GM18868 (cell line): ENCODE measurements around the gene ATP10A.

ENCODE experiments used
- ATAC-seq: cut with Tn5 transposase; IDR thresholded peaks from one replicate; pipeline ENCODE4 v1.9.1; 2021; ENCODE audit warnings: mild to moderate bottlenecking, moderate library complexity; ENCODE audit not compliant: unreplicated experiment

ATP10A gene

DNA sequence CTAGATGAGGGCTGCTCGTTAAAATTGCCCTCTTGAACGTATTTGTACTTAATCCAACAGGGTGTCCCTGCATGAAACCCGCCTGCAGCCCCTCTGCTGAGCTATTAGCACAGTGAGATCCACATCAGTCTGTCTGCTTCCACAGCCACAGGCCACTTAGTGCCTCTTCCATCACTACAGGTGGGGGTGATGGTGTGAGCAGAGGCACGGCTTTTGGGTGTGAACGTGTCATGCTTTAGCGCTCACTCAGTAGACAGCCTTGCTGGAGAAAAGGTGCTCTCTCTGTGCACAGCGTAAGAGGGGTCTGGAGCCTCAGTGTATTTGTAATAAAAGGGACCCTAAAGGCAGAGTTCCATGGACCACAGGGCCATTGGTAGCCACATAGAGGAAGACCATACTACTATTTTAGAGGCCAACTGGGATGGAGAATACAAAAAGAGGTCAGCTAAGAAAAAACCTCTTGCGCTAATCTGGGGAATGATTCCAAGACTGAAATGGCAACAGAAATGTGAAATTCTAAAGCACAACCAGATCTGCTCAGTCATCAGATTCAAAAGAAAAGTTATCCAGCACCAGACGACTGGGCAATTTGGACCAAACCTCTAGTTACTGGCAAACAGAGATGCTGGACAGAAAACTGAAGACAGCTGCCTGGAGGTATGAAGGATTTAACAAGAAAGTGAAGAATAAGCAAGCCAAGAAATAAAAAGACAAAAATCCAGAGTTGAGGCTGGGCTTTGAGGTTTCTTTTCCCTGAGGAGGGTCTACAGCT is 120.2 kb downstream of the ATP10A start:
- no peak for ATAC-seq

DNA sequence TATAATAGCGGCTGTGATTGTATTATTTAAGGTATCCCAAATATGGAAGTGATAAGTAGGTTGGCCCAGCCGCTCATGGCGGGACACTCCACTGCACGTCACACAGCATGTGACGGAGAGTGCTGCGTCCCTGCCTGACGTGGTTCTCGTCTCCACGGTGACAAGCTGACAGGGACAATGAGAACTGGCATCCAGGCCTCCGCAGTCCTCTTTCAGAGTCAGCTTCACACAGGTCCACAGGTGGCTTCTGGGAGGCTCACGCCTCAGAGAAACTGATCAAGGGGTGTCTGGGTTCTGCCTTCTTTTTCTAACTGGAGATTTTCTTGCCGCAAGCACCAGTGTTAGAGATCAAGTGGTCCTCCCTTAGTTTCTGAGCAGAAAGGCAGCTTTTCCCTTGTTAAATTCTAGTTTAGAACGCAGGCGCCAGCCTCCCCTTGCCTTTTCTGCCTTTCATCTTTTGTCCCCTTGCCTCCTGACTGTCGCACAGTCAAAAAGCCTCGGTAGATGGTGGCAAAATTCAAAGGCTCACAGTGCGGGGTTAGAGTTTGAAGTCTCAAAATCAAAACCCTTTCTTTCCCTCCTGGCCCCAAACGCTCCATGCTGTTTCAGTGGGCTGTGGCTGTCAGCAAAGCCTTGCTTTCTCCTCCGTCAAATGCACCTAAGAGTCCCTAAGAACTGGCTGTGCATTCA is 120.9 kb downstream of the ATP10A start:
- ATAC-seq, result no peak

DNA sequence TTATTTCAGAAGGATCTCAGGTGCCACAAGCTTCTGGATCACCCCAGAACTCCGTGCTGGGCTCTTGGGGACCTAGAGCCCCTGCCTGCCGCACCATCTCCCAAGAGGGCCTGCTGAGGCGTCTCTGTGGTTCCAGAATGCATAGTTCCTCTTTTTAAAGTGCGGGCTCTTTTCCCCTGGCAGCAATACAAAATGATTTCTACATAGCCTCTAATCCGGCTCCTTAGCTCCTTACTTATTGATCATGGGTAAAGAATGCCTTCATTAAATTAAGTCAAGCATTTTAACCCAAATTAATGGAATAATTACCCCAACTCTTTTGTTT is 121.9 kb downstream of the ATP10A start:
- peak; percentile 67 for ATAC-seq

DNA sequence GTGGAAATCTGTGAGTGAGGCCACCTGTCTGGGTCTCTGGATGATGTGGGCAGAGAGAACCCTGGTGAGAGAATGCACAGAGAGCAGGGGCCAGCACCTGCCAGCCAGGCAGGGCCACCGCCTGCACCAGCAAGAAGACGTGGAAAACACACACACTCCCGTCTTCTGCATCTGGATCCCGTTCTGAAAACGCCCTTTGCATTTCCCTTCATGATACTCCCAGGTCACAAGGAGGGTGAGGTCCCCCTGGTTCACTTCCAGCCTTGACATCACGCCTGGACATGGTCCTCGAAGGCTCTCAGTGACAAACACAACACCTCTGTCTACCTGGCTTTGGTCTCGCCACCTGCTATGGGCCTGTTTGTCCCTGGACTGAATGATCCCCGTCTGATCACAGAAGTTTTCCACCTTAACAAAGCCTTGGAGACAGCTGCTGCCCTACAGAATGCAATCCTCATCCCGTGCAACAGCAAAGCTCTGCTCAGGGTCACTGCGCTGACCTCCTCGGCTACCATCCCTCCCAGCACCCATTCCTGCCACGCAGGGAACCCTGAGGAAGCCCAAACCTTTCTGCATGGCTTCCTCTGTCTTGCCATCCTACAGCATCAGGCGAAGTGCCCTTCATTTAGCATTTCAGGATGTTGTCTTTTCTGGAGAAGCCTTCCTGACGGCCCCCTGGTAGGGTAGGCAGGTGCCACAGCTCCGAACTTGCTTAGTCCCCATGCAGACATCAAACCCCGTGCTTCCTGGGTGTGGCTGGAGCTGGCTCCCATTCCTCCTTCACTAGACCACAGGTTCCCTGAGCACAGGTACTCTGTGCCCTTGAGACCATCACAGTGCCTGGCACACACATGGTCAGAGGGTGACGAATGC is 122.5 kb downstream of the ATP10A start:
- ATAC-seq, result peak; percentile 8

DNA sequence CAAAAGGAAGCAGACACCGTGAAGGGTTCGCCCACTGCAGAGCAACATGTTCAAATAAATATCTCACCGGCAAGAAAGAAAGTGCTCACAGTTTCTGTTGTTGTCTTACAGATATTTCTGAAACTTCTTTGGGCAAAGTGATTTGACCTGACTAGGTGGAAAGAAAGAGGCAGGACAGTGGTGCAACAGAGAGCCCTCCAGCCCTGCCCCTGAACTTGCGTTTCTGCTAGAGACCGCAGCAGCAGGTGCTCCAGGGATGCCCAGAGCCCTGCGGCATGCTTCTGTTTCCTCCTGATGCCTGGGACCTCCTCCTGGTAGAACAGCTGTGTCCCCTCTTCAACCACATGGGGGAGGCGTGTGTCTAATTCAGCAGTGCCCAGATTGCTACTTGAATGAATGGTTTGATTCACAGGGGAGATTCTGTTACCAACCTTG is 123.4 kb downstream of the ATP10A start:
- peak; percentile 81 for ATAC-seq

DNA sequence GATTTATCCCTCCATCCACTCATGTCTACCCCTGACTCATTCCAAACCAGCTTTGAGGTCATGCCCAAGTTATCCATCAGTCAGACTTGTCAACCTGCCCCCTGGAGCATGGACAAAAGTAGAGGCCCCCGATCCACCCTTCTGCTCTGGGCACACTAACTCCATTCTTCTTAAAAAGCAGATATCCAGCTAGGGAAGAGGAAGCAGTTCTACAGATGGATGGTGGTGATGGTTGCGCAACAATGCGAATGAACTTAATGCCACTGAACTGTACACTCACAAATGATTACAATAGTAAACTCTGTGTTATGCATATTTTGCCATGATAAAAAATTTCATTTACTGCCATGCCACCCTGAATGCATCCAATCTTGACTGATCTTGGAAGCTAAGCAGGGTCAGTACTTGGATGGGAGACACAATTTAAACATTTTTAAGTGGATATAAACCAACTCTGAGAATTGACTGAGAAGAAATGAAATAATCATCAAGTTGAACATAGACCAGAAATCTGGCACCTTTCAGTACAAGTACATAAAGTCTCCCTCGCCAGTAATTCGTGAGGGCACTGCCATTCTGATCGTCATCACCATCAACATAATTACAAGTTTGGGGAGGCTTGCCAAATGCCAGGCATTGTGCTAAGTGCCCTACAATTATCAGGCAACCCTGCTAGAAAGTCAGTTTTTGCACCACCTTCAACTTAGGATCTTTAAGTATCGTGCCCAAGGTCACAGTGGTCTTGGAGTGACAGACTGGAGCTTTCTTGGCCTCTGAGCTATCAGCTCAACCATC is 124.8 kb downstream of the ATP10A start:
- ATAC-seq, result no peak

DNA sequence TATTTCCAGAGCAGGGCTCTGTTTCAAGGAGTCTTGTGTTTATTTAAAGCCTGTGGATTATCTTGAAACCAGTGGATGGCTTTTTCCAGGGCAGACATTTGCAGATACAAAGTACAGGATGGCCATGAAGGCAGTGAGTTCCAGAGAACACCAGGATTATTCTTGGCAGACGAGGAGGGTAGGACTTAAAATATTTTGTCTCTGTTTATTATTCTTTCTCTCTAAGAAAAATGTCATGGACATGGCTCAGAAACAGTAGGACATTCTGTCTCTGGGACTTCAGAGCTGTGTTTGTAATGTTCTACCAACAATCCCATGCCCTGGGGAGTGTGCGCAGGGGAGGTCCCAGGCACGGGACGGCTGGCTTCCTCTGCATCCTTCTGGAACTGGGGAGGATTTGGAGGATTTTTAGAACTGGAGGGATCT is 125.9 kb downstream of the ATP10A start:
- no peak for ATAC-seq

DNA sequence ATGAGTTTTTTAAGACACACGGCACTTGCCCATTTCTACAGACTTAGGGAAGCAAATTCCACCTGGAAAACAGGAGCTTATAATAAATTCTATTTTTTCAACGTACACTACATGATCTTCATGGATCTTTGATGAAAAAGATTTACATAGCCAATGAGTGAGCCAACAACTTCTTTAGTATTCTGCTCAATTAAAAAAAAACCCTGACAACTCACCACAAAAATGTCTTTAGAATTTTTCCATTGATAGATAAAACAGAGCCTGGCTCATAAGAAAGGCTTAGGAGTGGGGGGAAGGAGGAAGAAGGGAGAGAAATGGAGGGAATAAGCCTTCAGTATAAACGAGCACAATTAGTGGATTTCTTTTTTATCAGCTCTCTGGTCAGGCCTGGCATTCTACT is 126.7 kb downstream of the ATP10A start:
- no peak for ATAC-seq

DNA sequence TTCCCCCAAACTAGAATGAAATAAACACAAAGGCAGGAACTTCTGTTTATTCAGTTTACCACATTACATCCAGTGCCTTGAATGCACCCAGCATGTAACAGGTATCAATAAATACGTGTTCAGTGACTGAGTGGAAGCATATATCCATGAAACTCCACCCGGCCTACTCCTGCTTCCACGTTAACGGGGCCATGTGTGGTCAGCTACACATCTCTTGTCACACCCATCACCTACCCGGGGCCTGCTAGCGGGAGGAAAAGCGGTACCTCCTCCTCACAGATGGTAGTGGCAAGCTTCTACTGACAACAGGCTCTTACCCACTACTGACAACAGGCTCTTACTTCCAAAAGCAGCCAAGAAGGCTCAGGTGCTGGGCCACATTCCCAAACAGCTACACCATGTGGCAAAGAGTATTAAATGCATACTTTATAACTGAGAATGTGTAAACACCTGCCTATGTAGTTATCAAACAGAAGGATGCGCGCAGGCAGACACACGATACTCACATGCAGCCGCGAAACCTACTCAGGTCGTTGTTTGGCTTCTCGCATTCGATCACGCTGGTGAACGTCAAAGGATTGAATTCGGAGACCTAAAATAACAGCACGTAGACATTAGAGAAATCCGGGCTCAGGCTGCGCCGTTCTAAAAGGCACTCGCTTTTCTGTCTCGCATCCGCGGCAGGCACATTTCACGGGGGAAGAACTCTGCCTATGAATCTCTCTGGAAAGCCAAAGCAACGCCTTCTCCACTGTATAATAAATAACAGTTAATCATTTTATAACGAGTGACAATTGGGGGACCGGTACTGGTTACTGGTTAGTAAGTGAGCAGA is 127.4 kb downstream of the ATP10A start:
- no peak for ATAC-seq

DNA sequence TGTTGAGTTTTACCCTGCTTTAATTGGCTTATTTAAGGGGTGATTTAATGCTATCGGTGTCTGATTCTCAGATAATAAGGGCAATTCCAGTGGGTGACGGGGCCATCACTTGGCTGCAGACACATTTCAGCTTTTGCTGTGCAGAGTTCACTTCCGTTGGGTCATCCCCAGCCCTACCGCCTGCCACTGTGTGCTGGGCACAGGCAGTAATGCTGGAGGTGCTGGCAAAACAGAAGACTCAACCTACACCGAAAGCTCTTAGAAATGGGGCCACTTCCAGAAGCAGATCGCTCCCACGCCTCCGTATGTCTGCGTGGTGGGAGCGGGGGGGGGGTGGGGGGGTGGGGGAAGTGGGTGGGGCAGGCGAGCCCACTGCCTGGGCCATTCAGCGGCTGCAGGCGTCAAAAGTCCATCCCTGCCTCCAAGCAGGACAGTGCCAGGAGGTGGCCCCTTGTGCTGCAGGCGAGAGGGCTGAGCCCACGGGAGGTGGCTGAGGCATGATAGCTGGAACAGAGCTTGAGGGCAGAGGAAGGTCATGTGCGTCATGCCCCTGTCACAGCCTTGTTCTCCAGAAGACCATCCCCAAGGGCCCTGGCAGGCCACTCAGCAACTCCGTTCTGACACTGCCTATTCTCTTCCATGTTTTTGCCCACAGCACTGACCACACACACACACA is 128.3 kb downstream of the ATP10A start:
- ATAC-seq, result no peak

DNA sequence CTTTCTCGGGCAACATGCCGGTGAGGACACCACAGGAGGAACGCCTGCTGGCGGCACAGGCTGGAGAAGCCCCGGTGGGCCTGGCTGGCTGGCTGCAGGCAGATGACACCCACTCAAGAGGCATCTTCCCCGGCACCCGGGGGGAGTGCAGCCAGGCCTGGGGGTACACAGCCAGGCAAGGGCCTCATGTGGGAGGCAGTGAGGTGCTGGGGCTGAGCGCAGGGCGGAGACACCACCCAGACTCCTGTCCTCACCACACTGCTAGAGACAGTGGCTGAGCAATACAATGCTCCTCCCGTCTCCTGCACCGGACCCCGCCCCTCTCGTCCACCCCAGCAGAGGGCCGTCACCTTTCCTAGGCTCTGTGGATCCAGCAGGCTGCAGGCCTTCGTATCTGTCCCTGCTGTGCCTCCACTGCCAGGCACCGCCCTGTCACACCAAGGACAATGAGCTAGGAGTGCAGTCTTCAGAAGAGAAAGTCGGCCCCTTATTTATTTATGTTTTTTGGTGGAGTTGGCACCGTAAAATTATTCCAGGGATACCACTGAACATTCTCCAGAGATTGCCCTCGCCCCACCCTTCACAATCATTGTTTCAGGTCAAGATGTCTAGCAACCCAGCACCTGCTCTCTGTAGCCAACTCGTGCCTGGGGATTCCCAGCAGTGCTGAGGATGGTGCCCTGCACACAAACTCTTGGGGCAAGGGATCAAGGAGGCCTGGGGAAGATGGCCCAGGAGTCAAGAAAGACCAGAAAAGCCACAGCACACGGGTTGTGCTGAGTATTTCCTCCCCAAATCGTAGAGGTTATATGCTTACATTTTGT is 129.1 kb downstream of the ATP10A start:
- ATAC-seq, result no peak

DNA sequence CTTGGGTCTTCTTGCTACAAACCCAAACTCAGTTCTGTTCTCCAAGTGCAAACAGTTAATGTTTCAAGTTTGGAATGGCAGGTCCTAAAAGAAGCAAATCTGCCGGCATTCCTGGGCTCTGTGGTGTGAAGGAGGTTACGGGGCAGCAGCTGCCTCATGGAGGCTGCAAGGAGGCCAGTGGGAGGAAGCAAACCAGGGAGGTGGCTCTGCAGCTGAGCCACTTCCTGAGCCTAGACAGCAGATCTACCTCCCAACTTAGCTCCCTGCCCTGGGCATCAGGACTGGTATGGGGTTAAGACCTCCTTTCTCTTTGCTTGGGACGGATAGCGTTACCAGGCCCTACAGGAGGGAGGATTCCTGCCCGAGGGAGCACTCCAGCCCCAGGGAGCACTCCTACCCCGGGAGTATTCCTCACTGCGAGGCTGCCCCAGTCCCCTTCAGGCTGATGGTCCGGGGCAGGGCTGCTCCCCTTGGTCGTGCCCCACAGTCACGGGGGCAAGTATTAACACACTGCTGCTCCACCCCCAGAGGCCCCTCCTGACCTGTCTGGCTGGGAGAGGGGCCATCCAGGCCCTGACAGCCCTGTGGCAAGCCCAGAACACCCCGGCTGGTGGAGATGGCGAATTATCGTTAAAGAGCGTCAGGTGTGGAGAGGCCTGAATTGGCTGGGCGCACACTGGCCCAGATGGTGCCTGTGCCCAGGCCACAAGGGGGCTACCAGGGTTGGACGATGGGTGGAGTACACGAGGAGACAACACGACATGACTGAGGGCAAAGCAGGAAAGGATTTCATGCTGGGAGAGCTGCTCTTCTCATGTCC is 129.9 kb downstream of the ATP10A start:
- ATAC-seq, result no peak

DNA sequence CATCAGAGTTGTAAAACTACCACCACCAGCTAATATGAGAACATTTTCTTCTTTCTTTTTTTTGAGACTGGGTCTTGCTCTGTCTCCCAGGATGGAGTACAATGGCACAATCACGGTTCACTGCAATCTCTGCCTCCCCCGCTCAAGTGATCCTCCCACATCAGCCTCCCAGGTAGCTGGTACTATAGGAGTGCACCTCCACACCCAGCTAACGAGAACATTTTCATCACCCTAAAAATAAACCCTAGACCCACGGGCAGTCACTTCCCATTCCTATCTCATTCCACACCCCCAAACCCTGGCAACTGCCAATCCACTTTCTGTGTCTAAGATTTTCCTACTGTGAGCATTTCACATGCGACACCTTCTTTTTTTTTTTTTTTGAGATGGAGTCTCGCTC is 130.9 kb downstream of the ATP10A start:
- ATAC-seq, result no peak

DNA sequence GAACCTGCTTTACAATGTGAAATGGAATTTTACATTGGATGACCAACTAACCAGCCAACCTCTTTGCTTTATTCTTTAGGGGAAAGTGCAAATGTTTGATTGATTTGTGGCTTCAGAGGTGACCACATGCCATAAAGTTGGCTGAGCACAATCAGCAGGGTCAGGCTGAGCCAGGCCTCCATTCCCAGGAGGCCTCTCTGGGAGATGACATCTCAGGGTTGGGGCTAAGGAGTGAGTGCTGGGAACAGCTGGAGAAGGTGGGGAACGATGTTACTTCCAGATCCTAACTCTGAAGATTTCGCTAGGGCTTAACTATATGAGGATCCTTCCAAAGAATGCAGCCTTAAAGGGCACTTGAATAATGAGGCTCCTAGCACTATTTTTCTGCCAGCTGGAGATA is 131.7 kb downstream of the ATP10A start:
- ATAC-seq, result no peak

DNA sequence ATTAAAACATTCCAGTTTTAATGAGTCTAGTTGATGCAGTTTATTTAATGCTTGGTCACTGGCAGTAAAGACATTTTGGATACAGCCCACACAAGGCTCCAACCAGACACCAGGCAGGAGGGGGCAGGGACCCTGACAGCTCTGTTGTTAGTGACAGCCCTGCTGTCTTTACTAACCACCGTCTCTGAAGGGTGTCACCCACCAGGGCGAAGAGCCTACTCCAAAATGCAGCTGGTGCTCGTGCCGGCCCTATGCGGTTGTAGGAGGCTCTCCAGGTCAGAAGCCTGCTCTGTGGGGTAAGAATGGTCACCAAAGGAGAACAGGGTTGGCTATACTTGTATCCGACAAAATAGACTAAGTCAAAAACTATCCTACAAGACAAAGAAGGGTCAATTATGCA is 132.2 kb downstream of the ATP10A start:
- ATAC-seq, result no peak

DNA sequence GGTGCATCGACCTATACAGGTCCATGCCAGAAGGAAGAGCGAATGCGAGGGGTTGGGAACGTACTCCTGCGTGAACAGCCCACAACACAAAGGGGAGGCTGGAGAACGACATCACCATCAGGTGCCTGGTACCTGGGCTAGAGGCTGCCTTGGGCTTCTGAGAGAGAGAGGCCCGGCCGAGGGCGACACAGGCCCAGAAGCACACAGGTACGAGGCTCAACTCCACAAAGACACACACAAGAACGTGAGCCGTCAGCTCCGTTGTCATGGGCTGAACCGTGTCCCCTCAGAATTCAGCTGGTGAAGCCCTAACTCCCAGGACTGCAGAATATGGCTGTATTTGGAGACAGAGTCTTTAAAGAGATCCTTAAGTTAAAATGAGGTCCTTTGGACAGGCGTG is 134.3 kb downstream of the ATP10A start:
- ATAC-seq, result no peak

DNA sequence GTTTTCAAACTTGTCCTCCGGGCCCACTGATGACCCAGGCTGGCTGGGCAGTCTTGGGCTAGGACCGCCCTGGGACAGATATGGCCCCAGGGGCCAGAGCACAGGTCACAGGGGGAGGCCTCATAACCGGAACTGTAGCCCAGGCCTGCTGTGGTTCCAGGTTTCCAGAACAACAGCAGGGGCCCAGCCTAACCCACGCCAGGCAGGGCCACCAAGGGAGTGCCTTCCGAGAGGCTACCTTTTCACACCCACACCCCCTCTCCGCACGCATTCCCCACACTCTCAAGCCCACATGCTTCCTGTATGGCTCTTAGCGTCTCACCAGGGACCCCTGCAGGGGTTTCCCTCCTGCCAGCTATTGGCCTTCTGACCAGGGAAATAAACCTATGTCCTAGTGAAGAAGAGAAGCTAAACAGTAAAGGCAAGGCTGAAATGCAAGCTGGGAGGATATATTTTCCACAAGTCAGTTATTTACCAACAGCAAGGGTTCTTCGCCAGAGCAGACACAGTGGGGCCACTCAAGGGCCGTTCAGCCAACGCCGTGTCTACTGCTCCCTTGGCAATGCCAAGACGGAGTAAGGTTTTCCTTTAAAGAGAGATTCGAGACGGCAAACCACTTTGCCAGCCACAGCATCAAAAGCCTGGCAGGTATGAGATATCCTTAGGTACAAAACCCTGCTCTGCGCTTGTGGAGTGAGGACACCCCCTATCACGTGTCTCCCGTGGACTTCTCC is 135.1 kb downstream of the ATP10A start:
- no peak for ATAC-seq
